Measurements from ENCODE around the gene MTMR12. TPM values are rescaled to one million over a fixed set of nuclear protein-coding genes. Genes with fewer than 3 reads are reported as not detected.

The MTMR12 gene
- total and polyA plus RNA-seq, 2 donors (not counting 3 experiments of a cell fraction or from before 2014, with no cell fraction given) = 18.2 to 38.6 TPM

GRCh38 chr5:32187675-32188074 lies 125.1 kb downstream of the MTMR12 start:
- FAIRE-seq (no peak), DNase-seq (ENCODE audit: low read depth, low spot score) (no peak)
- no peaks in the 10 kb centered on the region for H3K9me3 ChIP-seq (replicated peaks; ENCODE audit: control insufficient read depth, insufficient read depth, low read length)
- H3K27ac ChIP-seq (ENCODE audit: insufficient read depth, low read depth, low read length) = no peak overlapping the region
- H3K79me2 ChIP-seq (ENCODE audit: control insufficient read depth, insufficient read depth, low read length) = no peaks in the 10 kb centered on the region
- no peak overlapping the region for H2AFZ ChIP-seq (ENCODE audit: low read depth, low read length)
- no peaks in the 10 kb centered on the region for H3K27me3 ChIP-seq (ENCODE audit: control insufficient read depth in 2 of 2, insufficient read depth in 2 of 2, low read length in 2 of 2)
- no peak overlapping the region for H3K9ac ChIP-seq (replicated peaks; ENCODE audit: extremely low read depth, insufficient read depth, low read length)
- TF ChIP-seq MAX (IDR thresholded peaks at IDR 0.05; ENCODE audit: insufficient read depth, insufficient read length) (no peak), POLR2AphosphoS5 (IDR thresholded peaks at IDR 0.05; ENCODE audit: insufficient read depth, low read depth, low read length) (no peak), MYC (IDR thresholded peaks at IDR 0.05; ENCODE audit: low read depth, low read length) (no peak), EZH2 (IDR thresholded peaks at IDR 0.05; ENCODE audit: borderline replicate concordance, low read depth, low read length, severe bottlenecking) (no peak), CTCF (IDR thresholded peaks at IDR 0.05; ENCODE audit: extremely low read depth in 1 of 2, insufficient read depth in 1 of 2, low read depth in 1 of 2, low read length in 2 of 2) (no peak), JUN (IDR thresholded peaks at IDR 0.05; ENCODE audit: borderline replicate concordance, insufficient read depth, insufficient read length, low read depth) (no peak), POLR2A (IDR thresholded peaks at IDR 0.05; ENCODE audit: low read depth, low read length) (no peak), GATA2 (IDR thresholded peaks at IDR 0.05; ENCODE audit: insufficient read depth, insufficient read length, low read depth, low read length) (no peak), FOS (IDR thresholded peaks at IDR 0.05; ENCODE audit: borderline replicate concordance, insufficient read depth, low read length) (no peak)
- CTCF ChIA-PET = no interaction called here
- no peaks in the 10 kb centered on the region for H3K36me3 ChIP-seq (ENCODE audit: control insufficient read depth in 2 of 2, extremely low read depth in 1 of 2, insufficient read depth in 2 of 2, low read length in 2 of 2)
- H3K4me3 ChIP-seq (replicated peaks in 1 of 3; ENCODE audit: insufficient read depth in 1 of 3, low read depth in 1 of 3, low read length in 3 of 3) = no peak overlapping the region
- dilution Hi-C loops (cut with MboI; ENCODE audit: extremely low pct_ligation_motif_present, low sequenced_read_pairs) (no loop called here), intact Hi-C loops (cut with micrococcal nuclease) (no loop called here)
- H4K20me1 ChIP-seq (replicated peaks; ENCODE audit: control insufficient read depth, extremely low read depth, insufficient read depth, low read length) = no peaks in the 10 kb centered on the region
- no peaks in the 10 kb centered on the region for H3K9me1 ChIP-seq (replicated peaks; ENCODE audit: control insufficient read depth, extremely low read depth, insufficient read depth, low read length)
- no peak overlapping the region for H3K4me2 ChIP-seq (ENCODE audit: insufficient read depth, low read length)
- no TSS peak for BruUV-seq (replicated peaks)
- POLR2A ChIA-PET = no interaction called here
- no peaks in the 10 kb centered on the region for H3K4me1 ChIP-seq (ENCODE audit: control insufficient read depth, extremely low read depth, insufficient read depth, low read length)
